ENCODE results near the gene DTWD2.
"Not testable (repeated sequence)": the region's sequence is repeated elsewhere in the genome, so short reads cannot be mapped to it uniquely, and the experiment has no call there.

DTWD2 gene

GRCh38 chr5:118950354-118950753 lies 38.0 kb downstream of the DTWD2 start:
- DNase-seq (ENCODE audit: low spot score), result not testable (repeated sequence)

- DNase-seq (ENCODE audit: low spot score), result no peak
Observed at GRCh38 chr5:118946138-118946800, 42.1 kb downstream of the DTWD2 start.

GRCh38 chr5:118937393-118938061 lies 50.8 kb downstream of the DTWD2 start:
- no peak for DNase-seq (ENCODE audit: low spot score)

- DNase-seq (ENCODE audit: low spot score), result no peak
Observed at GRCh38 chr5:118933703-118934102, 54.6 kb downstream of the DTWD2 start.

GRCh38 chr5:118931564-118931963 lies 56.8 kb downstream of the DTWD2 start:
- DNase-seq (ENCODE audit: low spot score), result no peak

- DNase-seq (ENCODE audit: low spot score), result no peak
Observed at GRCh38 chr5:118924006-118924389, 64.3 kb downstream of the DTWD2 start.

GRCh38 chr5:118923295-118924005 lies 64.9 kb downstream of the DTWD2 start:
- no peak for DNase-seq (ENCODE audit: low spot score)

- DNase-seq (ENCODE audit: low spot score), result no peak
Observed at GRCh38 chr5:118921866-118922265, 66.5 kb downstream of the DTWD2 start.

- DNase-seq (ENCODE audit: low spot score), result no peak
Observed at GRCh38 chr5:118919016-118919415, 69.3 kb downstream of the DTWD2 start.

- DNase-seq (ENCODE audit: low spot score), result no peak
Observed at GRCh38 chr5:118918232-118918631, 70.1 kb downstream of the DTWD2 start.

GRCh38 chr5:118907536-118907935 lies 80.8 kb downstream of the DTWD2 start:
- DNase-seq (ENCODE audit: low spot score), result not testable (repeated sequence)

- no peak for DNase-seq (ENCODE audit: low spot score)
Observed at GRCh38 chr5:118906947-118907346, 81.4 kb downstream of the DTWD2 start.

GRCh38 chr5:118905196-118905595 lies 83.2 kb downstream of the DTWD2 start:
- DNase-seq (ENCODE audit: low spot score), result no peak

- no peak for DNase-seq (ENCODE audit: low spot score)
Observed at GRCh38 chr5:118902656-118903438, 85.5 kb downstream of the DTWD2 start.

GRCh38 chr5:118894709-118895108 lies 93.6 kb downstream of the DTWD2 start:
- DNase-seq (ENCODE audit: low spot score), result no peak

- no peak for DNase-seq (ENCODE audit: low spot score)
Observed at GRCh38 chr5:118891252-118891651, 97.1 kb downstream of the DTWD2 start.

GRCh38 chr5:118889165-118889564 lies 99.2 kb downstream of the DTWD2 start:
- DNase-seq (ENCODE audit: low spot score), result no peak

- no peak for DNase-seq (ENCODE audit: low spot score)
Observed at GRCh38 chr5:118888556-118888955, 99.8 kb downstream of the DTWD2 start.

GRCh38 chr5:118883362-118883761 lies 105.0 kb downstream of the DTWD2 start:
- DNase-seq (ENCODE audit: low spot score), result no peak

GRCh38 chr5:118882666-118883065 lies 105.7 kb downstream of the DTWD2 start:
- no peak for DNase-seq (ENCODE audit: low spot score)

GRCh38 chr5:118876852-118877251 lies 111.5 kb downstream of the DTWD2 start:
- DNase-seq (ENCODE audit: low spot score), result not testable (repeated sequence)

- no peak for DNase-seq (ENCODE audit: low spot score)
Observed at GRCh38 chr5:118875131-118875530, 113.2 kb downstream of the DTWD2 start.
